K562 (cell line): ENCODE results near the gene TTC21A. TPM values are rescaled to one million over a fixed set of nuclear protein-coding genes. Genes with fewer than 3 reads are reported as not detected.

Experiments
- ARNT ChIP-seq, 2 experiments: fragments of 450-650 bp; IDR thresholded peaks; 2 replicates each; pipeline ENCODE4 v1.6.1; 2016; ENCODE audit warnings: mild to moderate bottlenecking in 1 of 2
- DMBX1 ChIP-seq: fragments of 250-450 bp; sonication (Bioruptor Pico); IDR thresholded peaks from 2 replicates; pipeline ENCODE4 v1.8.0; 2022; ENCODE audit warnings: inconsistent platforms, mild to moderate bottlenecking, moderate library complexity, borderline replicate concordance
- MYBL2 ChIP-seq, 2 experiments: fragments of 450-650 bp in 1 of 2; sonication (generic) in 1 of 2; formaldehyde crosslinking in 1 of 2; IDR thresholded peaks; 2 replicates each; pipeline versions ENCODE4 v1.6.1 to v1.8.1; 2017 to 2022; ENCODE audit warnings: borderline replicate concordance in 1 of 2, inconsistent platforms in 1 of 2, low read depth in 1 of 2, mild to moderate bottlenecking in 1 of 2, missing genetic modification reagents in 1 of 2, moderate library complexity in 1 of 2
- PCBP2 ChIP-seq: fragments of 200-400 bp; formaldehyde crosslinking; IDR thresholded peaks from 2 replicates; pipeline ENCODE4 v1.6.1; 2018; ENCODE audit warnings: low read length, low read depth, mild to moderate bottlenecking, moderate library complexity; ENCODE audit not compliant: poor library complexity, severe bottlenecking
- PHTF2 ChIP-seq: fragments of 250-450 bp; sonication (Bioruptor Pico); IDR thresholded peaks from 2 replicates; pipeline ENCODE4 v1.5.0; 2021; ENCODE audit warnings: mild to moderate bottlenecking
- POLR2AphosphoS2 ChIP-seq: IDR thresholded peaks from 2 replicates; pipeline ENCODE4 v1.6.1; 2012; ENCODE audit warnings: low read length, improper control_type of control experiment
- RBM22 ChIP-seq: fragments of 200-400 bp; formaldehyde crosslinking; IDR thresholded peaks from 2 replicates; pipeline ENCODE4 v1.6.1; 2018; ENCODE audit warnings: low read length, low read depth; ENCODE audit not compliant: poor library complexity, severe bottlenecking
- RNF2 ChIP-seq: sonication (generic); IDR thresholded peaks from 2 replicates; pipeline ENCODE4 v1.6.1; 2016
- SETDB1 ChIP-seq: IDR thresholded peaks from one replicate; pipeline ENCODE4 v1.6.1; 2012; ENCODE audit warnings: low read length, control low read depth, inconsistent platforms
- STAT5B ChIP-seq: fragments of 250-450 bp; sonication (Bioruptor Pico); IDR thresholded peaks from 2 replicates; pipeline ENCODE4 v1.8.0; 2021; ENCODE audit warnings: mild to moderate bottlenecking, inconsistent platforms
- polyA plus RNA-seq, 8 experiments: library from polyadenylated mRNA; depleted of rRNA in 4 of 8; stranded (reverse) in 5 of 8; unstranded in 3 of 8; fragments of >200 nt; fragmentation: Nextera tagmentation in 2 of 8; fragmentation: Illumina TruSeq in 1 of 8; extraction: Ambion mirVana in 2 of 8; extraction: Trizol in 1 of 8; gene quantifications; 2 replicates each; pipeline versions ENCODE4 v1.2.1 to v1.2.3, GENCODE V29; 2011 to 2014; ENCODE audit warnings: inconsistent platforms in 1 of 8, missing spikeins in 1 of 8
- total RNA-seq, 7 experiments: library from RNA; depleted of rRNA in 6 of 7; stranded (reverse); fragments of >200 nt in 6 of 7; fragmentation: Illumina TruSeq in 2 of 7; extraction: Trizol in 2 of 7; gene quantifications; 2 replicates each; pipeline versions ENCODE4 v1.2.1 to v1.2.3, GENCODE V29; 2011 to 2021; ENCODE audit warnings: low replicate concordance in 1 of 7
- TF ChIP-seq, protein P1 (sequence below): fragments of 450-650 bp; formaldehyde crosslinking; IDR thresholded peaks from 2 replicates; pipeline ENCODE4 v1.4.0; 2022; ENCODE audit warnings: mild to moderate bottlenecking, moderate library complexity
- TF ChIP-seq, protein P2 (sequence below): fragments of 450-650 bp; conservative IDR thresholded peaks from 2 replicates; pipeline ENCODE4 v1.6.1; 2016; ENCODE audit warnings: missing genetic modification characterization, low read depth, mild to moderate bottlenecking, missing compliant biosample characterization, moderate library complexity
- TF ChIP-seq, protein P3 (sequence below), 2 experiments: fragments of 450-650 bp; formaldehyde crosslinking in 1 of 2; IDR thresholded peaks; 2 replicates each; pipeline versions ENCODE4 v1.4.0 to v1.6.1; 2014 to 2020; ENCODE audit warnings: mild to moderate bottlenecking in 2 of 2, borderline replicate concordance in 1 of 2, low read depth in 1 of 2
- TF ChIP-seq, protein P4 (sequence below): fragments of 250-450 bp; sonication (Bioruptor Pico); IDR thresholded peaks from 2 replicates; pipeline ENCODE4 v1.8.0; 2022; ENCODE audit warnings: inconsistent platforms

TTC21A gene
- total and polyA plus RNA-seq, 9 of the 15 experiments (the other 6 are each of a cell fraction or from before 2014, with no cell fraction given), result 0.22 to 1.4 (median 0.70) TPM

DNA sequence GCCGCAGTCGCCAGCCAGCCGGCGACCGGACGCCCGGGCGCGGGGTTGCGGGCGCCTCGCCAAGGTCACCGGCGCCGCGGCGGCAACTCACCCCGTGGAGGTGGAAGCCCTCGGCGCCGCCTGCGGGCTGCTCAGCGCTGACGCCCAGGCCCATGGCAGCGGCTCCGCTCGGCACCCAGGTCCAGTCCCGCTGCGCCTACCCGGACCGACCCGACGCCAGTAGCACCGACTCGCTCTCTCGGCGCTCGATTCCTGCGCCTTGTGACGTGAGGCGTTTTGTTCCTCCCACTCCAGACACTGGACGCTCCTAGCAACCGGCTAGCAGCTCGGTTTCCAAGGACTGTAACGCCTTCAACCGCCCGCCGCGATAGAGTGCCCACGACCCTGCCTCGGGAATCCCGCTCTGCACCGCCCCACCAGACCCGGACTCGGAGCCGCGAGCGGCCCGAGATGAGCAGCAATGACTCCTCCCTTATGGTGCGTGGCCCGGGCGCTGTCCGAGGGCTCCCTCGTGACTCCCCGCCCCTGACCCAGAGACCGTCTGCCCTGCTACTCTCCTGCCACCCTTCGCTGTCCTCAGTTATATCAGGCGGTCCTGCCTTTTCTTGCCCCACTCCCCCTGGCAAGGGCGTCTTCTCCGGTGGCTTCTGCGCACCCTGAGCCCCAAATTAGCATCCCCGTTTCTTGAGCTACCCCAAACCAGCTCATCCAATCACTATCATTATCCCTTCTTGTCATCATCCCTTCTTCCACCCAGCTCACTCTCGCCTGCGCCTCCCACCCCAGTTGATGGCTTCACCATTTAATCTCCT lies at the start of gene TTC21A, which contains the start of gene GORASP1 (continued):
- no peak for TF ChIP-seq PCBP2
- TF ChIP-seq RBM22, result peak; percentile 44
- 0 out of 2 replicates have a peak, but pooled peaks have one; percentile 29 for TF ChIP-seq DMBX1 (CRISPR knock-in tag)
- no peak for TF ChIP-seq STAT5B (CRISPR knock-in tag)
- no peak for TF ChIP-seq RNF2
- no peak for TF ChIP-seq MYBL2 (IDR thresholded peaks at IDR 0.05; ENCODE audit: low read depth)
- no peak for TF ChIP-seq MYBL2 (CRISPR knock-in tag; IDR thresholded peaks at IDR 0.05; ENCODE audit: borderline replicate concordance)
- TF ChIP-seq PHTF2 (CRISPR knock-in tag), result no peak
- TF ChIP-seq, protein P1, sequence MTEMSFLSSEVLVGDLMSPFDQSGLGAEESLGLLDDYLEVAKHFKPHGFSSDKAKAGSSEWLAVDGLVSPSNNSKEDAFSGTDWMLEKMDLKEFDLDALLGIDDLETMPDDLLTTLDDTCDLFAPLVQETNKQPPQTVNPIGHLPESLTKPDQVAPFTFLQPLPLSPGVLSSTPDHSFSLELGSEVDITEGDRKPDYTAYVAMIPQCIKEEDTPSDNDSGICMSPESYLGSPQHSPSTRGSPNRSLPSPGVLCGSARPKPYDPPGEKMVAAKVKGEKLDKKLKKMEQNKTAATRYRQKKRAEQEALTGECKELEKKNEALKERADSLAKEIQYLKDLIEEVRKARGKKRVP (CRISPR knock-in tag), result 0 out of 2 replicates have a peak, but pooled peaks have one; percentile 16
- TF ChIP-seq SETDB1, result peak; percentile 42
- TF ChIP-seq ARNT (IDR thresholded peaks at IDR 0.05), result no peak
- no peak for TF ChIP-seq POLR2AphosphoS2
- TF ChIP-seq, protein P2, sequence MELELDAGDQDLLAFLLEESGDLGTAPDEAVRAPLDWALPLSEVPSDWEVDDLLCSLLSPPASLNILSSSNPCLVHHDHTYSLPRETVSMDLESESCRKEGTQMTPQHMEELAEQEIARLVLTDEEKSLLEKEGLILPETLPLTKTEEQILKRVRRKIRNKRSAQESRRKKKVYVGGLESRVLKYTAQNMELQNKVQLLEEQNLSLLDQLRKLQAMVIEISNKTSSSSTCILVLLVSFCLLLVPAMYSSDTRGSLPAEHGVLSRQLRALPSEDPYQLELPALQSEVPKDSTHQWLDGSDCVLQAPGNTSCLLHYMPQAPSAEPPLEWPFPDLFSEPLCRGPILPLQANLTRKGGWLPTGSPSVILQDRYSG (tag), result no peak
- TF ChIP-seq, protein P3, sequence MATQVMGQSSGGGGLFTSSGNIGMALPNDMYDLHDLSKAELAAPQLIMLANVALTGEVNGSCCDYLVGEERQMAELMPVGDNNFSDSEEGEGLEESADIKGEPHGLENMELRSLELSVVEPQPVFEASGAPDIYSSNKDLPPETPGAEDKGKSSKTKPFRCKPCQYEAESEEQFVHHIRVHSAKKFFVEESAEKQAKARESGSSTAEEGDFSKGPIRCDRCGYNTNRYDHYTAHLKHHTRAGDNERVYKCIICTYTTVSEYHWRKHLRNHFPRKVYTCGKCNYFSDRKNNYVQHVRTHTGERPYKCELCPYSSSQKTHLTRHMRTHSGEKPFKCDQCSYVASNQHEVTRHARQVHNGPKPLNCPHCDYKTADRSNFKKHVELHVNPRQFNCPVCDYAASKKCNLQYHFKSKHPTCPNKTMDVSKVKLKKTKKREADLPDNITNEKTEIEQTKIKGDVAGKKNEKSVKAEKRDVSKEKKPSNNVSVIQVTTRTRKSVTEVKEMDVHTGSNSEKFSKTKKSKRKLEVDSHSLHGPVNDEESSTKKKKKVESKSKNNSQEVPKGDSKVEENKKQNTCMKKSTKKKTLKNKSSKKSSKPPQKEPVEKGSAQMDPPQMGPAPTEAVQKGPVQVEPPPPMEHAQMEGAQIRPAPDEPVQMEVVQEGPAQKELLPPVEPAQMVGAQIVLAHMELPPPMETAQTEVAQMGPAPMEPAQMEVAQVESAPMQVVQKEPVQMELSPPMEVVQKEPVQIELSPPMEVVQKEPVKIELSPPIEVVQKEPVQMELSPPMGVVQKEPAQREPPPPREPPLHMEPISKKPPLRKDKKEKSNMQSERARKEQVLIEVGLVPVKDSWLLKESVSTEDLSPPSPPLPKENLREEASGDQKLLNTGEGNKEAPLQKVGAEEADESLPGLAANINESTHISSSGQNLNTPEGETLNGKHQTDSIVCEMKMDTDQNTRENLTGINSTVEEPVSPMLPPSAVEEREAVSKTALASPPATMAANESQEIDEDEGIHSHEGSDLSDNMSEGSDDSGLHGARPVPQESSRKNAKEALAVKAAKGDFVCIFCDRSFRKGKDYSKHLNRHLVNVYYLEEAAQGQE (IDR thresholded peaks at IDR 0.05; ENCODE audit: borderline replicate concordance), result peak; percentile 94
- TF ChIP-seq, protein P3 (CRISPR knock-in tag; IDR thresholded peaks at IDR 0.05; ENCODE audit: low read depth), result peak; percentile 55; the same call in 1 of the 2 replicates
- TF ChIP-seq, protein P4, sequence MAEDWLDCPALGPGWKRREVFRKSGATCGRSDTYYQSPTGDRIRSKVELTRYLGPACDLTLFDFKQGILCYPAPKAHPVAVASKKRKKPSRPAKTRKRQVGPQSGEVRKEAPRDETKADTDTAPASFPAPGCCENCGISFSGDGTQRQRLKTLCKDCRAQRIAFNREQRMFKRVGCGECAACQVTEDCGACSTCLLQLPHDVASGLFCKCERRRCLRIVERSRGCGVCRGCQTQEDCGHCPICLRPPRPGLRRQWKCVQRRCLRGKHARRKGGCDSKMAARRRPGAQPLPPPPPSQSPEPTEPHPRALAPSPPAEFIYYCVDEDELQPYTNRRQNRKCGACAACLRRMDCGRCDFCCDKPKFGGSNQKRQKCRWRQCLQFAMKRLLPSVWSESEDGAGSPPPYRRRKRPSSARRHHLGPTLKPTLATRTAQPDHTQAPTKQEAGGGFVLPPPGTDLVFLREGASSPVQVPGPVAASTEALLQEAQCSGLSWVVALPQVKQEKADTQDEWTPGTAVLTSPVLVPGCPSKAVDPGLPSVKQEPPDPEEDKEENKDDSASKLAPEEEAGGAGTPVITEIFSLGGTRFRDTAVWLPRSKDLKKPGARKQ (CRISPR knock-in tag), result no peak
